Measurements from ENCODE around the gene OGT. TPM values are rescaled to one million over a fixed set of nuclear protein-coding genes. Genes with fewer than 3 reads are reported as not detected.

The OGT gene
- total RNA-seq, 1 experiment from 2014 or later: 174 TPM

GRCh38 chrX:71543316-71543715 is 10.4 kb downstream of the OGT start:
- peaks cover 19% of the 10 kb centered on the region for H3K36me3 ChIP-seq (ENCODE audit: control insufficient read depth, insufficient read depth, low read length)
- no peak for TF ChIP-seq REST (IDR thresholded peaks at IDR 0.05; ENCODE audit: insufficient read depth in 1 of 2, low read depth in 2 of 2, low read length in 1 of 2)
- no peak for TF ChIP-seq SIN3A (IDR thresholded peaks at IDR 0.05; ENCODE audit: borderline replicate concordance, insufficient read depth, low read depth, low read length)
- no peak for TF ChIP-seq CTCF (IDR thresholded peaks at IDR 0.05)
- no peak for TF ChIP-seq POLR2AphosphoS5 (IDR thresholded peaks at IDR 0.05; ENCODE audit: low read depth, low read length)
- TF ChIP-seq TCF7L2 (IDR thresholded peaks at IDR 0.05; ENCODE audit: low read depth, low read length): no peak
- in situ Hi-C loops (cut with HindIII; ENCODE audit: low pct_unique_long_range_greater_than_20kb, low sequenced_read_pairs): no loop called here
- H3K27me3 ChIP-seq (ENCODE audit: control insufficient read depth, insufficient read depth, low read length): no peaks in the 10 kb centered on the region
- DNase-seq (ENCODE audit: low read depth, low spot score) (no peak), ATAC-seq (peak; percentile 68)
- BruUV-seq (replicated peaks): no TSS peak
- ChIA-PET POLR2A (no interaction called here), CTCF (no interaction called here)
- H3K27ac ChIP-seq (ENCODE audit: low read length): no peak overlapping the region
- peaks cover 38% of the 10 kb centered on the region for H3K4me1 ChIP-seq (ENCODE audit: control insufficient read depth, insufficient read depth, low read length)
- intact Hi-C loops (cut with micrococcal nuclease; ENCODE audit: unreplicated experiment): no loop called here
- H3K9me3 ChIP-seq (ENCODE audit: control insufficient read depth, insufficient read depth, low read depth, low read length): no peaks in the 10 kb centered on the region
- no peak overlapping the region for H3K4me3 ChIP-seq (ENCODE audit: low read depth in 2 of 2, low read length in 2 of 2)

DNA sequence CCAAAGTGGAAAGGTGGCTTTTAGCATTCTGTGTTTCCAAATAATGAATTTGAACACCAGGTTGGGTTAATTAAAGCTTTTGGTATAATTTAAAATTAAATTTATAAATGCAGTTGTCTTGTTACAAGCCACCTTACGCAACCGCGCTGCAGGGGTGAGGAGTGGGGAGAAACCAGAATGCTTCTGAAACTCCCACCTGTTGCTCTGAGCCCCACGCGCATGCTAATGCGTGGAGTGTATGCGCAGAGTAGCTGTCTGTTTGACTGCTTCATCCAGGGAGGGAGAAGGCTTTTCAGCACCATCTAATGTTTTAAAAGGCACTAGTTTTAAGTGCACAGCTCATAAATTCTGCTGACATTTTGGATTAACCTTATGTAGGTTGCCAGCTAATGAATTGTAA is 12.5 kb downstream of the OGT start:
- TF ChIP-seq CTCF (IDR thresholded peaks at IDR 0.05): no peak
- no peak for TF ChIP-seq REST (IDR thresholded peaks at IDR 0.05; ENCODE audit: insufficient read depth in 1 of 2, low read depth in 2 of 2, low read length in 1 of 2)
- Histone ChIP-seq H3K4me3 (ENCODE audit: low read depth in 2 of 2, low read length in 2 of 2) (no peak overlapping the region), H3K4me1 (ENCODE audit: control insufficient read depth, insufficient read depth, low read length) (peaks cover 27% of the 10 kb centered on the region), H3K36me3 (ENCODE audit: control insufficient read depth, insufficient read depth, low read length) (peaks cover 15% of the 10 kb centered on the region), H3K27me3 (ENCODE audit: control insufficient read depth, insufficient read depth, low read length) (no peaks in the 10 kb centered on the region), H3K27ac (ENCODE audit: low read length) (no peak overlapping the region), H3K9me3 (ENCODE audit: control insufficient read depth, insufficient read depth, low read depth, low read length) (no peaks in the 10 kb centered on the region)
- DNase-seq (ENCODE audit: low read depth, low spot score) (no peak), ATAC-seq (no peak)
- no TSS peak for BruUV-seq (replicated peaks)
- POLR2A ChIA-PET: no interaction called here
- in situ Hi-C loops (cut with HindIII; ENCODE audit: low pct_unique_long_range_greater_than_20kb, low sequenced_read_pairs): no loop called here
- intact Hi-C loops (cut with micrococcal nuclease; ENCODE audit: unreplicated experiment): no loop called here
- CTCF ChIA-PET: interaction anchor here (0.6 kb wide), 1 partner anchor 24 kb away, joined by 5 read pairs; no protein-coding TSS in a partner anchor

All from Panc1 (cell line).